NCI-H1092 (cell line): ENCODE results near the gene KRTDAP.
"Not testable (repeated sequence)": the region's sequence is repeated elsewhere in the genome, so short reads cannot be mapped to it uniquely, and the experiment has no call there.

Source experiments
- DNase-seq: peaks from one replicate; lab custom pipeline; 2025; lab: John Stamatoyannopoulos, UW

The KRTDAP gene

DNA sequence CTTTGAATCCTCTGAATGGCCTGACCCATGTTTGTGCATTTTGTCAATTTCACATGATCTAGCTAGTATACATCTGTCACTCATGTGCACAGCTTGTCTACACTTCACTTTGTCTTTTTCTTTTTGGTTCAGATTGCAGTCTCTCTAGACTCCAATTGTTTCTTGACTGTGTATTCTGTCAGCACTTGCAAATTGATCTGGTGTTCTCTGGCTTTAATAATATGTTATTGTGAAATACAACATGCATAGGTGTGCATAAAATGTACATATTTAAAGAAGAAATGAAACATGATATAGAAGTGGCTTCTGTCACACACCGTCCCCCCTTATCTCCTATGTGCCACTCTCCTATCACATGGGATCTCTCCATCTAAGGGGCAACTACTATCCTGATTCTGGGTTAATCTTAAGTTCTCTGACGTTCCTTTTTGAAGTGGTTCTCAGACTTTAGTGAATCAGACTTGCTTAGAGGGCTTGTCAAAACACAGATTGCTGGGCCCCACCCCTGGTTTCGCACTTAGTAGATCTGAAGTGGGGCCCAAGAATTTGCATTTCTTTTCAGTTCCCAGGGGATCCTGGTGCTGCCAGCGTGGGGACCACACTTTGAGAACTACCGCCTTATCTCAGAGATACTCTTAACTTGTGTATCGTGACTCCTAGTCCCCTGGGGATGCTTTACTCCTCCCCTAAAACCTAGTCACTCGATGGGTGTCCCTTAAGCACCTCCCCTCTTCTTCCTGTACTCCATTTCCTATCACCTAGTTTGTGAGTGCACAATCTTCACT is 5.8 kb downstream of the KRTDAP start:
- no peak for DNase-seq

DNA sequence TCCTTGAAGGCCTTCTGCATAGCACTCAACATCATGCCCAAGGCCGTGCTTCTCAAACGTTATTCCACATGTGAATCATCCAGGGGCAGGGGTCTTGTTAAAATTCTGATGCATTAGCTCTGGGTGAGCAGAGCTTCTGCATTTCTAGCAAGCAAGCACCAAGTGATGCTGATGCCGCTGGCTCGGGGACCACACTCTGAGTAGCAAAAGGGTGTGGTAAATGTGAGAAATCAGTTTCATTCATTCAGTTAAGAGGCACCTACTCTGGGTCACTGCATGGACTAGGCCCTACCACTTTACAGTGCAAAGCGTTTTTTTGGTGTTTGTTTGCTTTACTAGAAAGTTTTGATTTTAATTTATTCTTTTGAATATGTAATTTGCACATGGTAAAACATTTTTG is 7.2 kb downstream of the KRTDAP start:
- DNase-seq: no peak

DNA sequence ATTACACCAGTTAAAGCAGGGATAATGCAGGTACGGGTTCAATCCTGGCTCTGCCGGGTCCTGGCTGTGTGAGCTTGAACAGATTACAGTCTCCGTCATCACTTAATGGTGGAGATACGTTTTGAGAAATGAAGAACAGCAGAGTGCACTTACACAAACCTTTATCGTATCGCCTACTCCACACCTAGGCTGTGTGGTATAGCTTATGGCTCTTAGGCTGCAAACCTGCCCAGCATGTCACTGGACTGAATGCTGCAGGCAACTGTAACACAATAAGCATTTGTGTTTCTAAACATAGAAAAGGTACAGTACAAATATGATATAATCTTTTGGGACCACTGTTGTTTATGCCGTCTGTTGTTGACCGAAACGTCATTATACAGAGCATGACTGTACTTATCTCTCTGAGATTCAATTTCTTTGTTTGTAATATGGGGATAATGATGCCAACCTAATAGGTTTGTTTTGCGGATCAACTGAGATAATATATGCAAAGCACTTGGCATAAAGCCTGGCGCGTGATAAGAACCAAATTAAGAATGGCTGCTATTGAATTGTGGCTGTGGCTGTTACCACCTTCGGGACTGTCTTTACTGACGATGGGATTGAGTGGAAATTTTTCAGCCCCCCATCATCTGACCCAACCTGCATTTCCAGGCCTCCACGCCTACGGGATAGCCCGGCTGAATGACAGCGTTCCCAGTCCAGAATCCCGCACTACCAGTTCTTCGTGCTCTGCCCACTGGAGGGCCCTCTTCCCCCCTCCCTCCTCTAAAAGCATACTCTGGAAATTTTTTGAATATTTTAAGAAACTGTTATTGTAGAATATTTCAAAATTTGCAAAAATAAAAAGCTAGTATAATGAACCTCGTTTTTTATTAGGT is 11.2 kb downstream of the KRTDAP start:
- no peak for DNase-seq

DNA sequence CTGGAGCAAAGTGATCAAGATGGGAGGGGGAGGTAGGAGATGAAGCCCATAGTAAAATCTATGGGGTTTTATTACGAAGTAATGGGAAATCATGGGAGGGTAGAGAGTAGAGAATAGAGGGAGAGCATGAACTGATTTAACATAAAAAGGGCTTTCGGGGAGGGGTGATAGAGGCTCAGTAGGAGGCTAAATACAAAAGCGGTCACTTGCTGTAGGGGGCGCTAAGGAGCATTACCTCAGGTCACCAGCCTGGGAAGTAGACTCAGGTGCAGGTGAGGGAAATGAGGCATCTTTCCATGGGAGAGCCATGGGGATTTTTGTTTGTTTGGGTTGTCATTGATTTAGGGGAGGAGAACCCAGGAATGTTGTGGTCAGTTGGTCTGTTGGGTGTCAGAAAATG is 14.1 kb downstream of the KRTDAP start:
- DNase-seq: no peak

DNA sequence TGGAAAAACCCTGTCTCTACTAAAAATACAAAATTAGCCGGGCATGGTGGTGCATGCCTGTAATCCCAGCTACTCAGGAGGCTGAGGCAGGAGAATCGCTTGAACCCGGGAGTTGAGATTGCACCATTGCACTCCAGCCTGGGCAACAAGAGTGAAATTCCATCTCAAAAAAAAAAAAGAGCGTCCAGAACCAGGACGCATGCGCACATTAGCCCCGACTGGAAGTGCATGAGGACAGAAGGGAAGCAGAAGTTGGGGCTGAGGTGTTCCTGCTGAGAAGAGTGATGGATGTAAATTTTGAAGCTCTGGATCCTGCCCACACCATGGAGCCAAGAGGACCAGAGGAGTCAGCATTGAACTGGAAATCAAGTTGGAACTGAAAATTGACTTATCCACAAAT is 15.7 kb downstream of the KRTDAP start:
- not testable (repeated sequence) for DNase-seq

DNA sequence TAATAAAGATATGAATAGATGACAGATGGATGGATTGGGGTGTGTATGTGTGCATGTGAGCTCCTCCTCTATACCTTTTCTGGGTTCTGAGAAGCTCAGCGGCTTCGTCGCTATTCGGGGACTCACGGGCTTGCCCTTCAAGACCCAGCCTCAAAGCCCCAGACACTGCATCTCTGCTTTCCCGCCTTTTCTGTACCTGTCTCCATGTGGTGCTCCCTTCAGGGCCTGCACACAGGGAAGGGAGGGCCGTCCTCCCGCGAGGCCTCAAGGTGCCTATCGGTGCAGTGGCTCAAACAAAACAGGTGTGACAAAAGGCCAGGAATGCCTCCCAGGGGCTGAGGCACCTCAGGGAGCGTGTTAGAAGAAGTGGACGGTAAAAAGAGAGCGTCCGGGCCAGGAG is 16.2 kb downstream of the KRTDAP start:
- no peak for DNase-seq

DNA sequence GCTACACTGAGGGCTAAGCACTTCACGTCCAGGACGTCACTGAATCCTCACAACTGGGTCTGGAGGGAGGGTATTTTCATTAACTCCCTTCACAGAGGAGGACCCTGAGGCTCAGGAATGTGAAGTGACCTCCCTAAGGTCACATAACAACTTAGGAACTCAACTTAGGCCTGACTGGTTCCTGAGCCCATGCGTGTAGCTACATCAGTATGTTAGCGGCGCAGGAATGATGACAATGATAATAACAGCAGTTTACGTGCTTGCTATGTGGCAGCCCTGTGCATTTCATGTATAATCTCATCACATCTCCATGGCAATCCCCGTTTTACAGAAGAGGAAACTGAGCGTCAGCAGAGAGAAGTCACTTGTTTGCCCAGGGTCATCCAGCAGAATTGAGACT is 18.3 kb downstream of the KRTDAP start:
- no peak for DNase-seq

DNA sequence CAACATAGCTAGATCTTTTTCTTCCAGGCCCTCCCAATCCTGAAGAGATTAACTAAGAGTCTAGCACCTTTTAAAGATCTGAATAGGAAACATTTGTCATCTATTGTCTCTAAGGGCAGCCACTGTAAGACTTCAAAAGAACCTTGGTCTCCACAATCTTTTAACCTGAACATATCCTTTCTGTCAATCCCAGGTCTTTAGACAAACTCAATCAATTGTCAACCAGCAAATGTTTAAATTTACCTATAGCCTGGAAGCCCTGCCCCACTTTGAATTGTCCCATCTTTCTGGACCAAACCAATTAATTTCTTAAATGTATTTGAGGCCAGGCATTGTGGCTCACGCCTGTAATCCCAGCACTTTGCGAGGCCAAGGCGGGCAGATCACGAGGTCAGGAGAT is 19.2 kb downstream of the KRTDAP start:
- not testable (repeated sequence) for DNase-seq

DNA sequence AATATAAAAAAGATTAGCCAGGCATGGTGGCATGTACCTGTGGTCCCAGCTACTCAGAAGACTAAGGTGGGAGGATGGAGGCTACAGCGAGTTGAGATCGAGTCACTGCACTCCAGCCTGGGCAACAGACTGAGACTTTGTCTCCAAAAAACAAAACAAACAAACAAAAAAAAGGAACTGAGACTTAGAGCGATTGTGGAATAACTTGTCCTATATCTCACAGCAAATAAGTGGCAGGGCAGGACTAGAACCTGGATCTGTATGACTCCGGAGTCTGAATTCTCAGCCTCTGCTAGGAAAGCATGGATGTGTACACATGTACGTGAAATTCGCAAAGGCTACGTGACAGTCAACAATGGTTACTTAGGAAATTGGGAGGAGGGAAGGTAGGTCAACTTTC is 20.1 kb downstream of the KRTDAP start:
- no peak for DNase-seq

DNA sequence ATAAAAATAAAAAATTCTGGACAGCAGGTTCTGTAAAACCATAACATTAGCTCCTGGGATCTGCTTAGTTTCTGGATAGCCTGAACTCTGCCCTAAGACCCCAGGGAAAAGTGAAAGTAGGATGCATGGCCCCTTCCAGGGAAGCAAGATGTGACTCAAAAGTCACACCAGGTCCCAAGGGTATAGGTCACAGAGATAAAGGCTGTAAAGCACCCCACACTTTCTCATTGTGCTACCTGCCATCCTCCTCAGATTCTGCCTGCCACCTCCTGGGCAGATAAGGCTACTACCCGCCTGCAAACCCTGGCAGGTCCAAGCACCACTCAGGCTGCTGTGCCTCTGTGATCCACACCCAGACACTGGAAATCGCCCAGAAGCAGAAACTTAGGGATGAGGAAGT is 21.6 kb downstream of the KRTDAP start:
- DNase-seq: no peak

DNA sequence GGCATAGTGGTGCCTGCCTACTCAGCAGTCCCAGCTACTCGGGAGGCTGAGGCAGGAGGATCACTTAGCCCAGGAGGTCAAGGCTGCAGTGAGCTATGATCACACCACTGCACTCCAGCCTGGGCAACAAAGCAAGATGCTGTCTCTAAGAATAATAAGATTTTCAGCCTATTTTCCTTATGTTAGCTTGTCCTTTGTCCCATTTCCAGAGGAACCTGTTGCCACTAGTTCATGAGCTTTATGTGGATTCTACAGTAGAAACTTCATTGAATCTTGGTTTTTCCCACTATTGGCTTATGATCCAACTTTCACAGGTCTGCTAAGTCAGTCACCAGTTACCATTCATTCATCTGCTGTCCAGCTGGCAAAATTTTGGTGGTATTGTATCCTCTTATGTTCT is 24.0 kb downstream of the KRTDAP start:
- DNase-seq: no peak

DNA sequence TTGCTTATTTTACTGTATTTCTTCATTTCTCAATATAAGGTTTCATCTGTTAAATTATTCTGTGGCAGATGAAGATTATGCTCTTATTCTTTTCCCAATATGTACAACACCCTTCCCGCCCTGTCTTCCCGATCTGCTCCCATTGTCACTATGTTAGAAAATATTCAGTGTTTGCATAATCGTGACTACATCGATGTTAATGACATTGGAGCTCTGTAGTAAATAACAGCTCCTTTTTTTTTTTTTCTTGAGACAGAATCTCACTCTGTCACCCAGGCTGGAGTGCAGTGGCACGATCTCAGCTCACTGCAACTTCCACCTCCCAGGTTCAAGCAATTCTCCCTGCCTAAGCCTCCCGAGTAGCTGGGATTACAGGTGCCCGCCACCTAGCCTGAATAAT is 27.3 kb downstream of the KRTDAP start:
- DNase-seq: not testable (repeated sequence)

DNA sequence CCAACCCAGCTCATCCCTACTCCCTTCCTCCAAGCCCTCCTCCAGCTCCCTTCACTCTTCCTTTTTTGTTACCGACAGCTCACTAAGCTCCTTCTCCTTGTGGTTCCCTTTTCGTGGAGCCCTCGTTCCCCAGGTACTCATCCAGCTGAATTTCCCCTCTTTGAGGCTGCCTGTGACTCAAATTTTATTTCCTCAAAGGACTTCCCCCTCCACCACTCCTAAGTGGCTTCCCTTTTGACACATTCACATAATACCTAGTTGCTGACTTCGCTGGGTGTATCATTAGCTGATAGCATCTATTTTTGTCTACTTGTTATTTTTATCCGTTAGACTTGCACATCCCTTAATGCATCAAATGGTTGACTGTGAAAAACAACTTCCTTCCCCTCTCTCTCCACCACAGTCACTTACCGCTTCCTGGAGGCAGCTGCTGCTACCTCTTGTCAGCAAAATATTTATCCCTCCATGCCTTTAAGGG is 27.7 kb downstream of the KRTDAP start:
- no peak for DNase-seq

DNA sequence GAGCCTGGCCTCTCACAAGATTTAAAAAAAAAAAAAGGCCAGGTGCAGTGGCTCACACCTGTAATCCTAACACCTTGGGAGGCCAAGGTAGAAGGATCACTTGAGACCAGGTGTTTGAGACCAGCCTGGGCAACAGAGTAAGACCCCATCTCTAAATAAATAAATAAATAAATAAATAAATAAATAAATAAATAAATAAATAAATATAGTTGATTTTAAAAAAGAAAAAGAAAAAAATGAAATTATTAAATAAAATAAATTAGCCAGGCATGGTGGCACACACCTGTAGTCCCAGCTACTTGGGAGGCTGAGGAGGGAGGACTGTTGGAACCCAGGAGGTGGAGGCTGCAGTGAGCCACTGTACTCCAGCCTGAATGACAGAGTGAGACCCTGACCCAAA is 28.5 kb downstream of the KRTDAP start:
- DNase-seq: not testable (repeated sequence)

DNA sequence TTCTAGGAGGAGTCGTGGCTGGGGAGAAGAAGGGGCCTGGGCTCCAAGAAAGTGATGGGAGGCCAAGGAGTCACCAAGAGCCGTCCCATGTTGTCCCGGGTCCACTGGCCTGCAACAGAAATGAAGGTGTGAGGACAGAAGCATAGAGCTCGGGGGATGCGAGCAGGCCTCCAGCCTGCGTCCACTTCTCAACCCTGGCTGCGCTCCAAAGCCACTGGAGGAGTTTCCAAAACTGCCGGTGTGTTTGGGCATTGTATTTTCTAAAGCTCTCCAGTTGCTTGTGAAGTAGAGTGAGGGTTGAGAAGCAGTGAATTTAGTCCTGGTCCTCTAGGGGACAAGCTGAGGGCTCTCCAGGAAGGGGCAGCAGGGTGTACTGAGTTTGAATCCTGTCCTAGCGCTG is 29.2 kb downstream of the KRTDAP start:
- no peak for DNase-seq

DNA sequence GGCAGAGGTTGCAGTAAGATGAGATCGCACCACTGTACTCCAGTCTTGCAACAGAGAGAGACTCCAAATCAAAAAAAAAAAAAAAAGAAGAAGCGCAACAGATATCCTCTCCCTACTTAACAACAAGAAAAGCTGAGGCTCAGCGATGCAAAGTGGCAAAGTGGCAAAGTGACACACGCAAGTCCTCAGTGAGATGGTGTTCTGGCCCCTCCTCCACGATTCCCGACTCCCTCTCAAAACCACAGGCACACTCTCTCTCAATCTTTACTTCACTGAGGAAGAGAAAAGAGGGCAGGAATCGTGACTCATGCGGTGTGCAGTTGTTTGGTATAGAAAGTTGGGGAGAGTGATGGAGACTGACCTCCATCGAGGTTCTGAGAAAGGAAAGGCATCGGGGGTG is 29.7 kb downstream of the KRTDAP start:
- DNase-seq: no peak

DNA sequence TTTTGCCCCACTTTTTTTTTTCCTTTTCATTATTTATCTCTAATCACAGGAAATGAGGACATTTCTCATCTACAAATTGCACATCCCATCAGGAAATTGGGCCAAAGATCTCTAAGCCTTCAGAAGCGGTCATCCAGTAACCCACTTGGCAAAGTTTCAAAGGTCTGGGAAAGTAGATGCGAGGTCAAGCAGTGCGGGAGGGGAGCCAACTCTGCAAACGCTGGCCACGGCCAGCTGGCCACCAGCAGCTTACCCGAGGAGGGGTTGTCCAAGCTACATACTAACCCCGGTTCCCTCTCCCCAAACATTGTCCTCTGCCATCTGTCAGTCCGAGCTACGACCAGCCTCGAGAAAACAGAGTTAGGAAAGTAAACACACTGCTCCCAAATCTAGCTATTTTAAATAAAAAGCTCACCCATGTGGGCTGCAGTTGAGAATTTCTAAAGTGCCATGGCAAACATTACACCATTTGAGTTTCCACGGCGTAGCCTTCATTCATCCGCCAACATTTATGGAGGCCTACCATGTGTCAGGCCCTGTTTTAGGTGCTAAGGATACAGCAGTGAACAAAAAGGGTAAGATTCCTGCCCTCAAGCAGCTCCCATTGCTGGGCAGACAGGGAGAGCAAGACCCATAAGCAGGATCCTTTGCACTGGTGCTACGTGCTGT is 30.7 kb downstream of the KRTDAP start:
- no peak for DNase-seq

DNA sequence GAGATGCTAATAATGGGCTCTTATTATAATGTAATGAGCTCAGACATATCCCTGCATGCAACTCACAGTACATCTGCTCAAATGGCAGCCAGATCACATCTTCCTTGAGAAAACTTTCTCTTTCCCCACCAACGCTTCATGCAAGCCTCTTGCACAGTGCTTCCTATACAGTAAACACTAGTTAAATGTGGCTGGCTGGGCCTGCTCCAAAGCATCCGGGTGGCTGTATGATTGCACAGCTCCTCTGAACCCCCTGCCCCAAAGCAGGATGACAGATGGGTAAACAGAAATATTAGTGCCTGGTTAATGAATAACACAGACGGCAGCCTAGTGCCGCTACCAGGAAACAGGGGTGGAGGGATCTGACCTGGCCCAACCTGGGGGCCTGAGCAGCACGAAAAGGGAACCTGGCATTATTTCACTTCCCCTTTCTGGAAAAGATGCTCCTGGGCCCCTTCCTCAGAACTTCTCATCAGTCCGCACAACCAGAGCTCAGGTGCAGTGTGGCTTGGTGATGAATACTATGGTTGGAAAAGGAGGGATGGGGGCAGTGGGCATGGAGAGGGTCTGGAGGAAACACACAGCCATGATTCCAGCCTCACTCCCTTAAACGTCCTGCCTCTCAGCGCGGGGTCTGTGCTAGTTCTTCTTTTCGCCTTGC is 31.4 kb downstream of the KRTDAP start:
- no peak for DNase-seq

DNA sequence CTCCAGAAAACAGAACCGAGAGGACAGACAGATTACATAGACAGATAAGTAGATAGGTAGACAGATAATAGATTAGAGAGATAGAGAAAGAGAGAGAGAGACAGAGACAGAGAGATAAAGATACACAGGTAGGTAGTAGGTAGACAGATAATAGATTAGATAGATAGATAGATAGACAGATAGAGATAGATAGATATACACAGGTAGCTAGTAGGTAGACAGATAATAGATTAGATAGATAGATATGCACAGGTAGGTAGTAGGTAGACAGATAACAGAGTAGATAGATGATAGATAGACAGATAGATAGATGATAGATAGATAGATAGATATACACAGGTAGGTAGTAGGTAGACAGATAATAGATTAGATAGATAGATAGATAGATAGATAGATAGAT is 32.1 kb downstream of the KRTDAP start:
- no peak for DNase-seq

DNA sequence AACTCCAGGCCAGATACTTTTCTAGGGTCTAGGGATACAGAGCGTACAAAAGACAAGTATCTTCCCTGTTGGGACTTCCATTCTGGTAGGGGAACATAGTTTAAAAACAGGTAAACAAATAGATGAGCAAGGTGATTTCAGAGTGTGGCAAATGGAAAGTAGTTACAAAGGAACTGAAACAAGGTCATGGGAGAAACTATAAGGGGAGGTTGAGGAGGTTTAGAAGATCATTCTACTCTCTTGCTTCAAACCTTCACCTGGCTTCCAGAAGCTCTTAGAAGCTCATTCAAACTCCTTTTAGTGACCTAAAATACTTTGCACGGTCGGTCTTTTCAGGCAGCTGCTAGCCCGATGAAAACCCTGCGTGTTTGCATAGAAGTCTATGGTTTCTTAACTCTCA is 33.1 kb downstream of the KRTDAP start:
- no peak for DNase-seq

DNA sequence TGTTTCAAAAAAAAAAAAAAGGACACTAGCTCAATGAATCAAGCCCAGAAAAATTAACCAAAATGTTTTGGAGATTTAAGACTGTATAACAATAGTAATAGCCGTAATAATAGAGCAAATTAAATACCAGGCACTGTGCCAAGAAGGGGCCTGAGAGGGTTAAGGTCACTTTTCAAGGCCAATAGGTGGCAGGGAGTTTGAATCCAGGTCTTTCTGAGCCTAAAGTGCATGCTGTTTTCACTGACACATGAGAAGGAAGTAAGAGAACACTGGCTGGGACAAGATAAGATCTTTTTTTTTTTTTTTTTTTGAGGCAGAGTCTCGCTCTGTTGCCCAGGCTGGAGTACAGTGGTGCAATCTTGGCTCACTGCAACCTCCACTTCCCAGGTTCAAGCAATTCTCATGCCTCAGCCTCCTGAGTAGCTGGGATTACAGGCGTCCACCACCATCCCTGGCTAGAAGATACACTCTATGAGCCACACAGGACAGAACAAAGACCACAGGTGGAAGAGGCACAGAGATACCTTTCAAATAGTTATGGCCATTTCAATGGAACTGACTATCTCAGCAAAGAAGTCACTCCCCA is 34.6 kb downstream of the KRTDAP start:
- DNase-seq: no peak

DNA sequence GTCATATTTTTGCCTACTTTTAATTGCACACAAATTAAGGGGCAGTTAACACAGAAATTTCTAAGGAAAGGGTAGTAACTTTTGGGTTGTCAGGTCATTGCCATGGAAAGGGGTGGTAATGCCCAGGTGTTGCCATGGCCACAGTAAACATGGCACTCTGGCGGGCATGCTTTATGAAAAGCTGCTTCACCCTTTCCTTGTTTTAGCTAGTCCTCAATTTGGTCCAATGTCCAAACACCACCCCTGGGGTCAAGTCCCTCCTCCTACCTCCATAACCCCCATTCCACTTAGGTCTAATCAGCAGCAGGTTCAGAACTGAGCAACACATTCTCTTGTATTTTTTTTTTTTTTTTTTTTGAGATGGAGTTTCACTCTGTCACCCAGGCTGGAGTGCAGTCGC is 35.6 kb downstream of the KRTDAP start:
- DNase-seq: no peak
